Dermis blood vessel endothelial cell (primary cell): ENCODE measurements around the gene NPNT. TPM values are rescaled to one million over a fixed set of nuclear protein-coding genes. Genes with fewer than 3 reads are reported as not detected.

ENCODE experiments used
- DNase-seq: peaks from one replicate; pipeline ENCODE4 v3.0.0; 2010
- total RNA-seq: library from RNA; depleted of rRNA; stranded (reverse); fragments of >200 nt; gene quantifications from 2 replicates; pipeline ENCODE4 v1.2.3, GENCODE V29; 2014

The NPNT gene
- total RNA-seq, 1 donor from 2014 or later: 0.34 TPM

GRCh38 chr4:105972946-105973621 is 77.8 kb downstream of the NPNT start:
- DNase-seq: no peak

- no peak for DNase-seq
These were observed 81.6 kb downstream of the NPNT start for GRCh38 chr4:105976915-105977314.

- peak; percentile 77 for DNase-seq
These were observed 83.5 kb downstream of the NPNT start for GRCh38 chr4:105978684-105979296.

GRCh38 chr4:105979506-105979905 is 84.2 kb downstream of the NPNT start:
- DNase-seq: peak; percentile 14

- no peak for DNase-seq
These were observed 93.4 kb downstream of the NPNT start for GRCh38 chr4:105988671-105989070.

GRCh38 chr4:105989485-105990242 is 94.4 kb downstream of the NPNT start:
- DNase-seq: peak; percentile 87

GRCh38 chr4:105990933-105991332 is 95.7 kb downstream of the NPNT start:
- DNase-seq: peak; percentile 98

- peak; percentile 7 for DNase-seq
These were observed 96.5 kb downstream of the NPNT start for GRCh38 chr4:105991726-105992125.

GRCh38 chr4:105992641-105993305 is 97.5 kb downstream of the NPNT start:
- DNase-seq: no peak

- peak; percentile 40 for DNase-seq
These were observed 98.8 kb downstream of the NPNT start for GRCh38 chr4:105994061-105994460.

GRCh38 chr4:105994841-105995501 is 99.7 kb downstream of the NPNT start:
- no peak for DNase-seq

GRCh38 chr4:105996845-105997244 is 101.6 kb downstream of the NPNT start:
- peak; percentile 70 for DNase-seq

- DNase-seq: no peak
These were observed 103.1 kb downstream of the NPNT start for GRCh38 chr4:105998171-105999063.

- DNase-seq: no peak
These were observed 107.7 kb downstream of the NPNT start for GRCh38 chr4:106002994-106003393.

GRCh38 chr4:106010761-106011160 is 115.5 kb downstream of the NPNT start:
- DNase-seq: no peak

GRCh38 chr4:106011387-106011786 is 116.1 kb downstream of the NPNT start:
- DNase-seq: no peak

GRCh38 chr4:106017975-106018374 is 122.7 kb downstream of the NPNT start:
- no peak for DNase-seq

- no peak for DNase-seq
These were observed 124.5 kb downstream of the NPNT start for GRCh38 chr4:106019771-106020170.
